Measurements from ENCODE around the gene ALDH8A1.

ALDH8A1 gene

DNA sequence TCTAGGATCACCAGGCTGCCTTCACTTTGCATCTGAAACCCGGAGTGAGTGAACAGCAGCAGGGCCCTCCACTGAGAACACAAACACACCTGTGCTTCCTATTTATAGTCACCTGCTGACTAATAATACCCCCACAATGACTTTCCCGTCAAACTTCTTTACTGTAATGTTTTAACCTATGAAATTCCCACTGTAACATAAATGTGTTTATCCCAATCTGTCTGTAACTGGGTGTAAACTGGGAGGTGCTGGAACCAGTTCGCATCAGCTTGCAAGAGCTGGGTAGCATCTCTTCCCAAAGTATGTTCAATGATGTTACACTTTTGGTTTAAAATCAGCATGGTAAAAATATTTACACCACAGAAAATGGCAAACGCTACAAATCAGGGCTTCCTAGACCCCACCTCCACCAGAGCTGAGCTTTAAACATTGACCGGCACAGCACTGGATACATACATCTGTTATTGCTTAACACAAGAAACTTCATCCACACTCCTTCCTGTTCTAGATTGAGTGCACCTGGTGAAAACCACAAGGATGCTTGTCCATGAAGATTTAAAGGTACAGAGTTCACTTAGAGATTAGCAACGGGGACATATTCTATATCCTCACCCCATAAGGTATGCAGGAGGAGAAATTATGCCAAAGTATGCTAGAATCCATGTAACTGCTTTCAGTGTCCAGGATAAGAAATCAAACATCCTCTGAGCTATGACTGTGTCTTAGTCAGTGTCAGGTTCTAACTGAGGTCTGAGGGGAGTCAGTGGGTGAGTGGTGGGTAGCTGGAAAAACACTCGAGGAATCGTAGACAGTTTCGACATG is 79.0 kb downstream of the ALDH8A1 start:
- no peak for DNase-seq

DNA sequence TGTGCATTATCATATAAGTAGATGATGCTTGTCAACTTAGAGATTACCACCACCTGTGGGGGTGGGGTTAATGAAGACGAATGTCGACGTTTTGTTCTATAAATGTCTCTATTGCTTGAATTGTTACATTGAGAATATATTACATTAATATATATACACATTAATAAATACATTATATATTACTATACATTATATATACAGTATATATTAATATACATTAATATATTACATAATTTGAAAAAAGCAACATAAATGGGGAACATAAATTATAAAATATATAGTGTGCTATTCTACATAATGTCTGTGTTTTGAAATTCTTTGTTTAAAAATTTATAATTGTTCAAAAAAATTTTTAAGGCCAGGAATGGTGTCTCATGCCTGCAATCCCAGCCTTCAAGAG is 81.1 kb downstream of the ALDH8A1 start:
- DNase-seq, result no peak

Data from cortex of kidney (tissue), 1 donor.